GM23248 (cell line): ENCODE data around the gene ISM1. TPM values are rescaled to one million over a fixed set of nuclear protein-coding genes. Genes with fewer than 3 reads are reported as not detected.

Experiments
- DNase-seq: peaks from one replicate; pipeline ENCODE4 v3.0.0-alpha.2; 2015
- H2AFZ ChIP-seq: fragments of 200-600 bp; sonication (generic); 2 replicates; pipeline ENCODE4 v1.6.1; 2016; ENCODE audit warnings: antibody characterized with exemption
- H3F3A ChIP-seq: fragments of 200-600 bp; sonication (generic); 2 replicates; pipeline ENCODE4 v1.6.1; 2016; ENCODE audit warnings: mild to moderate bottlenecking, antibody characterized with exemption, mixed run types; ENCODE audit not compliant: insufficient read depth
- H3K27ac ChIP-seq: fragments of 200-600 bp; sonication (generic); 2 replicates; pipeline ENCODE4 v1.5.1; 2016; ENCODE audit warnings: mild to moderate bottlenecking
- H3K27me3 ChIP-seq: fragments of 200-600 bp; sonication (generic); replicated peaks from 2 replicates; pipeline ENCODE4 v1.6.1; 2016; ENCODE audit warnings: mild to moderate bottlenecking; ENCODE audit not compliant: insufficient read depth
- H3K36me3 ChIP-seq: fragments of 200-600 bp; sonication (generic); 2 replicates; pipeline ENCODE4 v1.6.1; 2016; ENCODE audit warnings: low read depth, mild to moderate bottlenecking
- H3K4me1 ChIP-seq: fragments of 200-600 bp; sonication (generic); 2 replicates; pipeline ENCODE4 v1.6.1; 2016; ENCODE audit warnings: mild to moderate bottlenecking; ENCODE audit not compliant: insufficient read depth
- H3K4me2 ChIP-seq: fragments of 200-600 bp; sonication (generic); one replicate; pipeline ENCODE4 v1.6.1; 2016; ENCODE audit warnings: mild to moderate bottlenecking; ENCODE audit not compliant: unreplicated experiment
- H3K4me3 ChIP-seq: fragments of 200-600 bp; sonication (generic); 2 replicates; pipeline ENCODE4 v1.5.1; 2016; ENCODE audit warnings: mild to moderate bottlenecking
- H3K79me2 ChIP-seq: fragments of 200-600 bp; sonication (generic); 2 replicates; pipeline ENCODE4 v1.6.1; 2016; ENCODE audit warnings: mild to moderate bottlenecking; ENCODE audit not compliant: insufficient read depth
- H3K9ac ChIP-seq: fragments of 200-600 bp; sonication (generic); 2 replicates; pipeline ENCODE4 v1.6.1; 2016; ENCODE audit warnings: mild to moderate bottlenecking
- H3K9me2 ChIP-seq: fragments of 200-600 bp; sonication (generic); 2 replicates; pipeline ENCODE4 v1.6.1; 2016; ENCODE audit warnings: mixed run types, mild to moderate bottlenecking, moderate library complexity; ENCODE audit not compliant: insufficient read depth
- H3K9me3 ChIP-seq: fragments of 200-600 bp; sonication (generic); one replicate; pipeline ENCODE4 v1.6.1; 2017; ENCODE audit warnings: low read depth
- H4K20me1 ChIP-seq: fragments of 200-600 bp; sonication (generic); 2 replicates; pipeline ENCODE4 v1.6.0; 2016; ENCODE audit not compliant: insufficient read depth
- EZH2 ChIP-seq: fragments of 200-600 bp; sonication (generic); IDR thresholded peaks from 2 replicates; pipeline ENCODE4 v1.6.1; 2018; ENCODE audit warnings: antibody characterized with exemption, mild to moderate bottlenecking; ENCODE audit not compliant: insufficient read depth, poor library complexity, severe bottlenecking
- EZH2phosphoT487 ChIP-seq: fragments of 200-600 bp; sonication (generic); IDR thresholded peaks from 2 replicates; pipeline ENCODE4 v1.6.1; 2018; ENCODE audit warnings: antibody characterized with exemption, moderate library complexity, mild to moderate bottlenecking, low read depth; ENCODE audit not compliant: insufficient read depth
- WGBS, 2 experiments: methylation state at CpG; one replicate each; pipeline ENCODE4 v1.1.6; 2015 to 2017; ENCODE audit warnings: low lambda C conversion rate in 2 of 2, low coverage in 1 of 2; ENCODE audit errors: missing lambda C conversion rate in 2 of 2; 5-methylcytosine and 5-hydroxymethylcytosine counted together
- in situ Hi-C: fragments of 300-500 bp; cut with MboI; formaldehyde crosslinking; loops from 2 replicates; pipeline ENCODE4 v1.15.0; 2020
- polyA plus RNA-seq: library from polyadenylated mRNA; unstranded; fragments of >200 nt; fragmentation: Nextera tagmentation; extraction: Ambion mirVana; gene quantifications from 2 replicates; pipeline ENCODE4 v1.2.1, GENCODE V29; 2016
- total RNA-seq: library from RNA; depleted of rRNA; stranded (reverse); fragments of >200 nt; shearing (Covaris generic); gene quantifications from 2 replicates; pipeline ENCODE4 v1.2.3, GENCODE V29; 2014

Gene ISM1
- total and polyA plus RNA-seq, 2 experiments from 2014 or later, result 0.06 TPM; not detected in 1

- H3F3A ChIP-seq, result no peaks in the 10 kb centered on the region
- no peaks in the 10 kb centered on the region for H3K79me2 ChIP-seq
- no peak overlapping the region for H3K4me2 ChIP-seq
- no peaks in the 10 kb centered on the region for H3K36me3 ChIP-seq
- no peak for DNase-seq
- no peak overlapping the region for H2AFZ ChIP-seq
- no peak overlapping the region for H3K27ac ChIP-seq
- no peak overlapping the region for H3K4me3 ChIP-seq
- peaks cover 4% of the 10 kb centered on the region; the same call in 1 of the 2 replicates for H3K27me3 ChIP-seq
- TF ChIP-seq EZH2, result no peak
- no peak for TF ChIP-seq EZH2phosphoT487
- no peaks in the 10 kb centered on the region for H3K4me1 ChIP-seq
- 82% methylated on average over 3 of the region's 3 CpGs for WGBS, 2 experiments
- no peaks in the 10 kb centered on the region for H4K20me1 ChIP-seq
- in situ Hi-C loops, result no loop called here
- H3K9me2 ChIP-seq, result no peaks in the 10 kb centered on the region
- no peaks in the 10 kb centered on the region for H3K9me3 ChIP-seq
- no peak overlapping the region for H3K9ac ChIP-seq
These were observed 35.5 kb downstream of the ISM1 start for GRCh38 chr20:13256606-13257005.

GRCh38 chr20:13259921-13260320 lies 38.8 kb downstream of the ISM1 start:
- DNase-seq, result no peak

GRCh38 chr20:13260650-13261279 lies 39.7 kb downstream of the ISM1 start:
- Histone ChIP-seq H3K27me3 (no peaks in the 10 kb centered on the region), H3F3A (no peaks in the 10 kb centered on the region), H2AFZ (no peak overlapping the region), H3K36me3 (no peaks in the 10 kb centered on the region), H3K4me1 (no peaks in the 10 kb centered on the region), H3K4me3 (no peak overlapping the region), H3K79me2 (no peaks in the 10 kb centered on the region), H3K9me2 (no peaks in the 10 kb centered on the region), H3K9ac (no peak overlapping the region), H3K4me2 (no peak overlapping the region), H3K27ac (no peak overlapping the region), H3K9me3 (no peaks in the 10 kb centered on the region), H4K20me1 (no peaks in the 10 kb centered on the region)
- no peak for TF ChIP-seq EZH2phosphoT487
- no peak for TF ChIP-seq EZH2
- in situ Hi-C loops, result no loop called here
- 10 to 12% methylated on average over 7 of the region's 7 CpGs for WGBS, 2 experiments
- peak; percentile 13 for DNase-seq

More at GRCh38 chr20:13259921-13260320, 38.8 kb downstream of the ISM1 start:
- H3K4me3 ChIP-seq, result no peak overlapping the region
- in situ Hi-C loops, result no loop called here
- H3K36me3 ChIP-seq, result no peaks in the 10 kb centered on the region
- H2AFZ ChIP-seq, result no peak overlapping the region
- no peak overlapping the region for H3K4me2 ChIP-seq
- no peaks in the 10 kb centered on the region for H3K9me2 ChIP-seq
- TF ChIP-seq EZH2phosphoT487 (no peak), EZH2 (no peak)
- H3K79me2 ChIP-seq, result no peaks in the 10 kb centered on the region
- no peaks in the 10 kb centered on the region for H3K27me3 ChIP-seq
- no peaks in the 10 kb centered on the region for H3K9me3 ChIP-seq
- H3K4me1 ChIP-seq, result no peaks in the 10 kb centered on the region
- H3F3A ChIP-seq, result no peaks in the 10 kb centered on the region
- H3K27ac ChIP-seq, result no peak overlapping the region
- H3K9ac ChIP-seq, result no peak overlapping the region
- WGBS, 2 experiments, result 59 to 67% methylated on average over 3 of the region's 3 CpGs
- no peaks in the 10 kb centered on the region for H4K20me1 ChIP-seq

GRCh38 chr20:13261460-13262301 lies 40.6 kb downstream of the ISM1 start:
- Histone ChIP-seq H3K4me2 (no peak overlapping the region), H3K9ac (no peak overlapping the region), H3K9me2 (no peaks in the 10 kb centered on the region), H4K20me1 (no peaks in the 10 kb centered on the region), H3K4me3 (no peak overlapping the region), H3K9me3 (no peaks in the 10 kb centered on the region), H2AFZ (no peak overlapping the region), H3K4me1 (no peaks in the 10 kb centered on the region), H3K79me2 (no peaks in the 10 kb centered on the region), H3K27me3 (0 out of 2 replicates have a peak, but pooled peaks cover 2% of the 10 kb centered on the region), H3K27ac (no peak overlapping the region), H3F3A (no peaks in the 10 kb centered on the region), H3K36me3 (no peaks in the 10 kb centered on the region)
- WGBS, 2 experiments, result 86% methylated on average over 8 of the region's 8 CpGs
- in situ Hi-C loops, result no loop called here
- peak; percentile 72 for DNase-seq
- TF ChIP-seq EZH2 (no peak), EZH2phosphoT487 (no peak)
